Panc1 (cell line): Measurements from ENCODE around the gene PAGR1. TPM values are rescaled to one million over a fixed set of nuclear protein-coding genes. Genes with fewer than 3 reads are reported as not detected.

Experiments
- ATAC-seq: fragments of 200-7000 bp; cut with Tn5 transposase; 2 replicates; pipeline ENCODE4 v1.9.1; 2020; ENCODE audit warnings: mild to moderate bottlenecking, moderate library complexity
- BruUV-seq: library from RNA; stranded (reverse); fragments of 400-500 nt; replicated peaks from 2 replicates; lab custom pipeline; 2021; lab: Mats Ljungman, UMichigan
- CTCF ChIA-PET: fragments of 300-600 bp; sonication (Branson Sonifier 250); formaldehyde crosslinking; loops from one replicate; lab custom pipeline; 2022; ENCODE audit warnings: antibody characterized with exemption; lab: Charles Lee
- POLR2A ChIA-PET: fragments of 300-600 bp; sonication (Branson Sonifier 250); formaldehyde crosslinking; loops from one replicate; lab custom pipeline; 2022; ENCODE audit warnings: antibody characterized with exemption; lab: Charles Lee
- DNase-seq: peaks from one replicate; pipeline ENCODE4 v3.0.0-alpha.2; 2010; ENCODE audit warnings: low read depth, low spot score
- H3K27ac ChIP-seq: 2 replicates; pipeline ENCODE4 v1.5.1; 2011; ENCODE audit warnings: mild to moderate bottlenecking, low read length, inconsistent platforms
- H3K27me3 ChIP-seq: fragments of 200-500 bp; sonication (Bioruptor generic); 2 replicates; pipeline ENCODE4 v1.6.0; 2014; ENCODE audit warnings: low read length, inconsistent platforms; ENCODE audit not compliant: control insufficient read depth, insufficient read depth
- H3K36me3 ChIP-seq: fragments of 200-500 bp; sonication (Bioruptor generic); 2 replicates; pipeline ENCODE4 v1.5.1; 2014; ENCODE audit warnings: inconsistent platforms, mild to moderate bottlenecking, low read length, moderate library complexity; ENCODE audit not compliant: control insufficient read depth, insufficient read depth
- H3K4me1 ChIP-seq: 2 replicates; pipeline ENCODE4 v1.5.1; 2011; ENCODE audit warnings: inconsistent platforms, mild to moderate bottlenecking, low read length, moderate library complexity; ENCODE audit not compliant: control insufficient read depth, insufficient read depth
- H3K4me3 ChIP-seq, 2 experiments: 2 replicates each; pipeline ENCODE4 v1.5.1; 2011 to 2012; ENCODE audit warnings: low read depth in 2 of 2, low read length in 2 of 2, mild to moderate bottlenecking in 2 of 2, inconsistent platforms in 1 of 2, moderate library complexity in 1 of 2
- H3K9me3 ChIP-seq: fragments of 200-500 bp; sonication (Bioruptor generic); 2 replicates; pipeline ENCODE4 v1.5.1; 2014; ENCODE audit warnings: low read depth, mild to moderate bottlenecking, inconsistent platforms, low read length, moderate library complexity; ENCODE audit not compliant: control insufficient read depth, insufficient read depth
- CTCF ChIP-seq: fragments of 450-650 bp; IDR thresholded peaks from 2 replicates; pipeline ENCODE4 v1.5.1; 2017; ENCODE audit warnings: mild to moderate bottlenecking
- POLR2AphosphoS5 ChIP-seq: IDR thresholded peaks from 2 replicates; pipeline ENCODE4 v1.6.1; 2012; ENCODE audit warnings: mild to moderate bottlenecking, low read depth, low read length, moderate library complexity
- REST ChIP-seq, 2 experiments: IDR thresholded peaks; 2 replicates each; pipeline ENCODE4 v1.6.1; 2011 to 2012; ENCODE audit warnings: low read depth in 2 of 2, control low read depth in 1 of 2, low read length in 1 of 2, mild to moderate bottlenecking in 1 of 2, moderate library complexity in 1 of 2; ENCODE audit not compliant: insufficient read depth in 1 of 2
- SIN3A ChIP-seq: IDR thresholded peaks from 2 replicates; pipeline ENCODE4 v1.6.1; 2012; ENCODE audit warnings: low read depth, mild to moderate bottlenecking, low read length, moderate library complexity, borderline replicate concordance; ENCODE audit not compliant: insufficient read depth
- TCF7L2 ChIP-seq: IDR thresholded peaks from 2 replicates; pipeline ENCODE4 v1.6.1; 2011; ENCODE audit warnings: mild to moderate bottlenecking, low read depth, low read length, inconsistent platforms
- in situ Hi-C: cut with HindIII; loops from 2 replicates; pipeline ENCODE4 v1.10.0; 2016; ENCODE audit warnings: low sequenced_read_pairs, low pct_unique_long_range_greater_than_20kb
- intact Hi-C: fragments of 100-400 bp; cut with micrococcal nuclease; formaldehyde crosslinking; loops from one replicate; pipeline ENCODE4 v1.10.0; 2022; ENCODE audit not compliant: unreplicated experiment
- total RNA-seq: library from RNA; stranded (reverse); gene quantifications from one replicate; pipeline ENCODE4 v1.2.1, GENCODE V29; 2021; ENCODE audit not compliant: unreplicated experiment

PAGR1 gene
- total RNA-seq, 1 experiment from 2014 or later, result 42.5 TPM

- intact Hi-C loops (no loop called here), in situ Hi-C loops (no loop called here)
- H3K27ac ChIP-seq, result no peak overlapping the region
- CTCF ChIA-PET, result no interaction called here
- peaks cover 9% of the 10 kb centered on the region for H3K36me3 ChIP-seq
- TF ChIP-seq CTCF (no peak), REST (IDR thresholded peaks at IDR 0.05; ENCODE audit: insufficient read depth in 1 of 2, low read depth in 2 of 2, low read length in 1 of 2) (no peak), TCF7L2 (no peak), POLR2AphosphoS5 (no peak), SIN3A (no peak)
- no peak overlapping the region for H3K4me3 ChIP-seq
- peaks cover 12% of the 10 kb centered on the region for H3K4me1 ChIP-seq
- POLR2A ChIA-PET, result interaction anchor here (0.8 to 1.5 kb wide), 2 partner anchors 10 kb away, joined by 3 to 14 read pairs; no protein-coding TSS in a partner anchor
- no peak for ATAC-seq
- no peaks in the 10 kb centered on the region for H3K27me3 ChIP-seq
- H3K9me3 ChIP-seq, result no peaks in the 10 kb centered on the region
- BruUV-seq, result no TSS peak
- DNase-seq, result no peak
Observed at GRCh38 chr16:29794231-29794710, 21.7 kb upstream of the PAGR1 start.

- no TSS peak for BruUV-seq
- DNase-seq (no peak), ATAC-seq (no peak)
- H3K36me3 ChIP-seq, result peaks cover 23% of the 10 kb centered on the region
- ChIA-PET POLR2A (no interaction called here), CTCF (no interaction called here)
- peak overlapping the region; percentile 97; the same call in 1 of the 2 replicates for H3K27ac ChIP-seq
- no peaks in the 10 kb centered on the region for H3K9me3 ChIP-seq
- in situ Hi-C loops, result no loop called here
- peaks cover 24% of the 10 kb centered on the region for H3K4me1 ChIP-seq
- H3K4me3 ChIP-seq, result no peak overlapping the region
- intact Hi-C loops, result no loop called here
- no peaks in the 10 kb centered on the region for H3K27me3 ChIP-seq
- TF ChIP-seq REST (IDR thresholded peaks at IDR 0.05; ENCODE audit: insufficient read depth in 1 of 2, low read depth in 2 of 2, low read length in 1 of 2) (no peak), CTCF (no peak), SIN3A (no peak), TCF7L2 (no peak), POLR2AphosphoS5 (no peak)
Observed at GRCh38 chr16:29802416-29802935, 13.5 kb upstream of the PAGR1 start.
